ENCODE measurements around the gene NFATC1.

Gene NFATC1

GRCh38 chr18:79523736-79524180 is 128.0 kb downstream of the NFATC1 start:
- DNase-seq (ENCODE audit: low read depth) = no peak

- no peak for DNase-seq (ENCODE audit: low read depth)
These were observed 128.7 kb downstream of the NFATC1 start for GRCh38 chr18:79524181-79525078.

DNA sequence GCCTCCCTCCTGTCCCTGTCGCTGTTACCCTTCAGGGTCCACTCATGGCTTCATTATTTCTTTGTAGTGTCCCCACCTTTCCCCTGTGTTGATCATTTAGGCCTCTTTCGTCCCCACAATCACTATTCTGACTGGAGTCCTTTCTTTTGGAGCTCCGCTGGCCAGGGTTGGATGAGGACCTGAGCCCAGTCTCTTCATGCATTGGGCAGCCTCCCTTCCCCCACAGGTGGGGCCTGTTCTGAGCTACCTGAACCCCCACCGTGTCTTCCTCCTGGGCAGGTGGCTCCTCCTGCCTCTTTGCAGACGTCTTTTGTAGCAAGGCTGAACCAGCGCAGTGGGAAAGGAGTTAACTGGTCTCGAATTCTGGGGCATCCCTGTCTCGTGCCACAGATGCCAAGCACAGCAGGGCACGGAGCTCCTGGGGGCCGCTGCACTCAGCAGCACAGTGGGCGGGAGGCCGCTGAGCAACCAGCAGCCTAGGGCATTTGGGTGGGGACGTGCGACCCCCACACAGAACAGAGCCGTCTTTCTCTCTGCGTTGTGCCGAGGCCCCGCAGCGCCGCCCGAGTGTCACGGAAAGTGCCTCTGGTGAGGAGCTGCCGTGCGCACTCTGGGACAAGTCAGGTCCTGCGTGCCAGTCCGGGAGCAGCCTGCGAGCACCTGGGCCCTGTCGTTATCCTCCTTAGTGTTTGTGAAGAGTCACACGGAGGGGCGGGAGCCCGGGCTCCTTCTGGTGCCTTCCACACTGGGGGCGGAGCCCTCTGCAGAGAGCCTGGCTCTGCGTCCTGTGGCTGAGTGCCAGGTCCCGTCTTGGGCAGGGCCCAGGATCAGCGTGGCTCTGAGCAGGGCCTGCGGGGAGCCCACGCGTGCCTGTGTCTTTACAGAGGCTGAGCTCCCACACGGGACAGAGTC is 130.1 kb downstream of the NFATC1 start:
- no peak for DNase-seq (ENCODE audit: low read depth)

DNA sequence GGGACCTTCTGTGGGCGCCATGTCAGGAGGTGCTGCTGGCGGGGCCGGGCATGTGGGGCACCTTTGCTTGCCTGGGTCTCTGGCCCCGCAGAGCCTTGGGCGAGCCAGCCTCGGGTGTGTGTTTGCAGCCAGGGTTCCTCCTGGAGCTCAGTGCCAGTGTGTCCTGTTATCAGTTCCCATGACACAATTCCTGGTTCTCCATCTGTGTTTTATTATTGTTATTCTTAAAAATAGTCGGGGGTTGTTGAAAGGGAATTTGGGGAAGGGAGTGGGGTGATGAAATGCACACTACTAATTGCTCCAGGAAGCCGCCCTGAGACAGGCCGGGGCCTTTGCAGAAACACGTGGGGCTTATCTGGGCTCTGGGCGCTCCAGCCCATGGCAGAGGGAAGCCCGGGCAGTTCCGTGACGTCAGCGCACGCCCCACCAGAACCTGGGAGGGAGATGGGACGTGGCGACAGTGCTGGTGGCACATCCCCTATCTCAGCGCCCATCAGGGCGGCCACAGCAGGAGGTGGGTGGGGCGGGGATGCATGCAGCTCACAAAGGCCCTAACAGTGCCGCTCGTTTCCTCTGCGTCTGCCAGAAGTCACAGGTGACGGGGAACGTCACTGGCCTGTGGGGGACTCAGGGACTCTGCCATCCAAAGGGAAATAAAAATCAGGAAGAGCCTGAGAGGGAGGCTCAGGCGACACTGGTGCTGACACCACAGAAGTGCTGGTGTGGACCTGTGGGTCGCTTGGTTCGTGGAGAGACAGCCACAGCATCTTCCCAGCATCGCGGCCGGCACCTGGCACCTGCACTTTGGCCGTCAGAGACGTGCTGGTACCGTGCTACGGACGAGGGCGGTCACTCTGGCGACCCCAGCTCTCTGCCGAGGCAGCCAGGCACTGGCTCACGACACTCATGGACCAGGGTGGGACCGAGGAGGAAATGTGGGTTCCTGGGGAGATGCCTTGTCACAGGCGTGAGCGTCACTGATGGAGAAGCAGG is 131.0 kb downstream of the NFATC1 start:
- DNase-seq (ENCODE audit: low read depth) = no peak

DNA sequence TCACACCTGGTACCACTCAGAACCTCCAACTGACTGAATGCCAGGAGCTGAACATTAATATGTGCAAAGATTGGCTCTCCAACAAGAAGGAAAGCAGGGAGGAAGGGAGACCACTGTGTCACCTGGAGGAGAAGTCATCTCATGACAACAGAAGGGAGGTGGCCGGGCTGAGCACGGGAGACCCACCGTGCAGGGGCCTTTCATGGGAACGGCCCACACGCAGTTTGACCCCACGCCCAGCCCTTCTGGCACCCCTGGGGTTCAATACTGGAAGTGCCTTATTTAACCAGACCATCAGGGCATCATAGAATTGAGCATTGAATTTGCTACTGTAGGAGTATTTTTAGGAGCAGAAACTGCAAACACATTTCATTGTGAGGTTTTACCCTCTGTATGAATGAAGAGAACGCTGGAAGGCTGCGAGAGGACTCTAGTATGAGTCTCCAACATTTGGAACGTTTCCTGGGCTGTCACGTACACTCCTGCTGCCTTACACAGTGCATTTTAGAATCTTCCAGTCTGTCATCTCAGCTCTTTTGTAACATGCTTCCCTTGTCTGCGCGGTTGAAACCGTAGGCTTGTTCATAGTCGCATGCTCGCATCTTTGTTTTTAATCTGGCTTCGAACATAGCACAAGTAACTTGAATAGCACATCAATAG is 132.1 kb downstream of the NFATC1 start:
- no peak for DNase-seq (ENCODE audit: low read depth)

- DNase-seq (ENCODE audit: low read depth) = no peak
These were observed 132.6 kb downstream of the NFATC1 start for GRCh38 chr18:79528316-79528695.

DNA sequence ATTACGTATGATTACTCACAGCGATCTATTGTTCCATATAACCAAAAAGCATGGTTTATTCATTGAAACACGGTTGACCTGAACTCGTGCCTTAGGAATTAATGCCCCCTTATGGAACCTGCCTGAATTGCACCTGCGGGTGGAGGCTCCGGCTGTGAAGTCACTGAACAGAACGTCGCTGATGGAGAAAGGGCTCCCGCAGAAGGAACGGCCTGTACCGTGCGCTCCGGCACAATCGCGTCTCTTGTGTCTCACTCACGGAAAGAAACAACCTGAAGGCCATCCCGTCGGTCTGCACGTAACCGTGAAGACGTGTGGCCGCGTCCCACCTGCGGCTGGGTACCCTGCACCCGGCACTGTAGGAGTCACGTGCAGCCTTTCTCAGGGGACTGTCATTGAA is 133.1 kb downstream of the NFATC1 start:
- peak; percentile 0 for DNase-seq (ENCODE audit: low read depth)

DNA sequence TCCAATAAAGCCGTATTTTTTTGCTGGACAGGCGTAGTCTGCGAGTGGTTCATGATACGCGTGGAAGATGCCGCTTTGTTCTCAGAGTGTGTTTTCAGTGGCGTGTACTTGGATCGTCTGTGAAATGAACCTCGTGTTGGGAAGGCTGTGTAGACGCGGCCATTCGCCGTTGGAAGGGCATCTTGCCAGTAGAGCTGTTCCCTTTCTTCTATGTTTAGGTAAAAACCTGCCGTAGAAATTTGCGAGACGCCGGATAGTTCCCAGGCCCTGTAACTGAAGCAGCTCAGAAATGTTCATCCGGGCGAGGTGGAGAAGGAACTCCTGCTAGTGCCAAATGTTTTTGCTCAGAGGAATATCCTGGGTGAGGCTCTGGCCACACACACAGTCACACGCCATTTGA is 133.6 kb downstream of the NFATC1 start:
- DNase-seq (ENCODE audit: low read depth) = no peak

DNA sequence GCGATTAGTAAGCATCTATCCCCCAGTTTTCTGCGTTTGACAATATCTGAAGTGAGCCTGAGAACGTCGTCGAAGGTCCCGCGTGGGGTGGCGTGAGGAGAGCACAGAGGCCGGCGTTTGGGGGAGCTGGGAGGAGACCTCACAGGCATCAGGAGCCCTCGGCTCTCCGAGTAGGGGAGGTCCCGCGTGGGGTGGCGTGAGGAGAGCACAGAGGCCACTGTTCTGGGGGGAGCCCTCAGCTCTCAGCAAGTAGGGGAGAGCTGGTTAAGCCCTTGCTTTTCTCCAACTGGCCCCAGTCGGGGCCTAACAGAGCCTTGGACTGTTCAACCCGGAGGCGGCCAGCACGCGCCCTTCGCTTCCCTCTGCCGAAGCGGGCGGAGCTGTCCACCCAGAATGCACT is 134.3 kb downstream of the NFATC1 start:
- DNase-seq (ENCODE audit: low read depth) = no peak

DNA sequence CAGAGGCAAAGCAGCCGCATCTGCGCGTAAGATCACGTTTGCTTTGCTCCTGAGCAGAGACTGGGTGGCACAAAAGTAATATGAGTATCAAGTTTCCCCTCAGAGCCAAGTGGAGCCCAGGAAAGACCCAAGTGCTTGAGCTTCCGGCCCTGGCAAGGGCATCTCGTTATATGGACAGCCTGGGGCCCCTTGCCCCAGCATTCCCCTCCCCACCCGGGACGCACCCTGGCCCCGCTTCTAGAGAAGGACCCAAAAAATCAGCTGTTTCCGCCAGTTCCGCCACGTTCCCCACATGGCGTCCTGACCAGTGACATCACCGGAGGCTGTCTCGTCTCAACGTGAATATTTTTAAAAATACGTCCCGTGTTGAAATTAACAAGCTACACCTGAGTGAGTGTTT is 135.1 kb downstream of the NFATC1 start:
- DNase-seq (ENCODE audit: low read depth) = no peak

DNA sequence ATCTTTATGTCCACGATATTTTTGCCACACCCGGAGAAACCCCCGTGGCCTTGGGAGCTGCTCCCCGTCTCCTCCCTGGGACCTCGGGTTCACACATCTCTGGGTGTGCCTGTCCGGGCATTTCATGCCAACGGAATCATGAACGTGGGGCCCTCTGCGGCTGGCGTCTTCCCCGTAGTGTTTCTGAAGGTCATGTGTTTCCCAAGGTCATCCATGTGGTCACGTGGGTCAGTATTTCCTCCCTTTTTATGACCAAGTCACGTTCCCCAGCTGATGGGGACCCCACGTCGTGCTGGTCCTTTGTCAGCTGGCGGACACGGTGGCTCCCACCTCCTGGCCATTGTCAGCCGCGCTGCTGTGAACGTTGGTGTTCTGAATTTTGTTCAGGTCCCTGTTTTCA is 135.7 kb downstream of the NFATC1 start:
- DNase-seq (ENCODE audit: low read depth) = no peak

- no peak for DNase-seq (ENCODE audit: low read depth)
These were observed 136.2 kb downstream of the NFATC1 start for GRCh38 chr18:79531926-79532312.

DNA sequence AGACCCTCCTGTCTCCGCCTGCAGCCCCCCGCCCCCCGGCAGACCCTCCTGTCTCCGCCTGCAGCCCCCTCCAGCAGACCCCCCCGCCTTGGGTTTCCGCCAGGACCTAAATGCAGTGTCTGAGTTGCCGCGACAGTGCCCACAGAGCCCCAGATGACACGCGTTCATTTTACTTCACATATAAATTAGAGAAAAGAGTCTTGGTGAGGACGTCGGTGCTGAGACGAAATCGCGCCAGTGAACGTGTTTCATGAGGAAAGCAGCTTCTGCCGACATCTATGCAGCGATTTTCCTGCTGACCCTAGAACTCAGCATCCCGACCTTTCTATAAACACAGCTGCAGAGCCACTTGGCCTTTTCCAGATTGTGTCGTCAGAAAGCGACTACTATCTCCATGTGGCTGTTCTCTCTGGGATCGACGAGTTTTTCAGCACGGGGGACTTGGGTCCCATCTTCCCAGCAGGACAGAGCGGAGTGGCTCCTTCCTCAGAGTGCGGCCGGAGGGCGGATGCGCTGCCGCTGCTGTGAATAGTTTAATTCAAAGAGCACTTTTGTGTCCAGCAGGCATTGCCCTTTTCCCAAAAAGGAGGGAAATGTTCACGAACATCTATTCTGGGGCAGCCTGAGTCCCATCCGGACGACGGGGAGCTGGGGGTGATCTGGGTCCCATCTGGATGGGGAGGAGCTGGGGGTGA is 136.7 kb downstream of the NFATC1 start:
- no peak for DNase-seq (ENCODE audit: low read depth)

DNA sequence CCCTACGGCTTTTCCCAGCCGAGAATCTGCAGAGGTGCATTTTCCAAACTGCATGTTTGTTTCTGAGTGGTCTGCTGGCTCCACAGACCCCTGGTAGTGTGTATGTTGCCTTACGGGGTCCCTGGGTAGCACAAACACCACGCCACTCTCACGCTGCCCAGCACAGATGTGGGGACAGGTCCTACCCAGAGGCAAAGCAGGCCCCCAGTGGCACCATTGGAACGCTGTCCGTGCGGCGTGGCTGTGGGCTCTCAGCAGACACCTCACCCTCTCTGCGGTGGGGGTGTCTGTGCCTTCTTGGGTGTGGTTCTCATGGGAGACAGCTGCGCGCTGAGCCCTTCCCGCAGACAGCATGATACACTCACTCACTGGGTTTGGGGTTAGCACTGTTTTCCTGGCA is 137.4 kb downstream of the NFATC1 start:
- no peak for DNase-seq (ENCODE audit: low read depth)

- no peak for DNase-seq (ENCODE audit: low read depth)
These were observed 137.9 kb downstream of the NFATC1 start for GRCh38 chr18:79533591-79533990.

DNA sequence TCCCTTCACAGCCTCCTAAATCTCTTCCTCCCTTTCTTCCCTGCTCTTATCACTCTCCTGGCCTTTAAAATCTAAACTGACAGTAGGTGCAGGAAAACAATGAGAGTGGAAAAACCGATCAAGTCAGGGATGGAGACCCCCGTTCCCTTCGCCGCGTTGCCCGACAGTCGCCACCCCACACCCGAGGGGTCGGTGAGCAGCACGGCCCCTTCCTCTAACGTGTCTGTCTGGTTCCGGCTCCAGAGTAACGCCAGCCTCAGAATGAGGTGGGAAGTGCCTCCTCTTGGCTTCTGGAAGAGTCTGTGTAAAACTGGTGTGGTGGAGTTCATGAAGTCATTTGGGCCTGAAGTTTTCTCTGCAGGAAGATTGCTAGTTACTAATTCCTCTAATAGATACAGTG is 138.6 kb downstream of the NFATC1 start:
- DNase-seq (ENCODE audit: low read depth) = no peak

DNA sequence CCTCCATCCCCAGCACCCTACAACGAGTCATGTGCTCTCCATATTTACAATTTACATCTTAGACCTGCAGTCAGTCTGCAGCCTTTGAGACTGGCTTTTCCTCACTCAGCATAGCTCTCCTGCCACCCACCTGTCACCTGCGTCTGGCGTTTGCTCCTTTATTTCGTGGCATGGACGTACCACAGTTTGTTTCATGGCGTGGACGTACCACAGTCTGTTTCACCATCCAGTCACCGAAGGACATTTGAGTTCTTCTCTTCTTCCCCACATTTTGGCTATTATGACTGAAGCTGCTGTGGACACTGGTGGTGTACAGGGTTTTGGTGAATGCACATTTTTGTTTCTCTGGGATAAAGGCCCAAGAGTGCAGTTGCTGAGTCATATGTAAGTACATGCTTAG is 142.0 kb downstream of the NFATC1 start:
- no peak for DNase-seq (ENCODE audit: low read depth)

DNA sequence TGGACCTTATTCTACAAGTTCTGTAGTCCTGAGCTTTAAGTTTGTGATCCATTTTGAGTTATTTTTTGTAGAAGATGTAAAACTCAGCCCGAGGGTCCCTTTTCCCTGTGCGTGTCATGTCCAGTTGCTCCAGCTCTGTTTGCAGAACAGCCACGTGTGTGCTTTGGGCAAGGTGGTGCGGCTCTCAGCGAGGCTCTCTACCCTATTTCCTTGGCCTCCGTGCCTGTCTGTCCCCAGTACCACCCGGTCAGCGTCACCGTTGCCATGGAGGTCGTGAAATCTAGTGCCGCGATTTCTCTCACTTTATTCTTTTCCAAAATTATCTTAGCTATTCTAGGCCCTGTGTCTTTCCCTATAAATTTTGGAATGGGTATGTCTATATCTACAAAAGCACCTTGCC is 142.9 kb downstream of the NFATC1 start:
- DNase-seq (ENCODE audit: low read depth) = no peak

- DNase-seq (ENCODE audit: low read depth) = no peak
These were observed 144.6 kb downstream of the NFATC1 start for GRCh38 chr18:79540161-79540903.

- no peak for DNase-seq (ENCODE audit: low read depth)
These were observed 145.2 kb downstream of the NFATC1 start for GRCh38 chr18:79540904-79541282.

Measured in HS-5 (cell line).